Gastrocnemius medialis (tissue), 4 donors: ENCODE measurements around the gene OR5AK2.

Experiments
- POLR2A ChIP-seq, 2 donors: fragments of 450-650 bp; IDR thresholded peaks; one replicate each; pipeline ENCODE4 v1.6.1; 2017; ENCODE audit warnings: antibody characterized with exemption in 2 of 2, mild to moderate bottlenecking in 2 of 2, moderate library complexity in 2 of 2
- TF ChIP-seq, protein P1 (sequence below), 5 experiments: fragments of 450-650 bp in 3 of 5; fragments of 200-600 bp in 2 of 5; sonication (generic) in 2 of 5; IDR thresholded peaks in 4 of 5; conservative IDR thresholded peaks in 1 of 5; 1 replicate in 4 of 5; 2 replicates in 1 of 5; pipeline ENCODE4 v1.5.1; 2016 to 2019; ENCODE audit warnings: antibody characterized with exemption in 5 of 5, mild to moderate bottlenecking in 3 of 5, moderate library complexity in 3 of 5

DNA sequence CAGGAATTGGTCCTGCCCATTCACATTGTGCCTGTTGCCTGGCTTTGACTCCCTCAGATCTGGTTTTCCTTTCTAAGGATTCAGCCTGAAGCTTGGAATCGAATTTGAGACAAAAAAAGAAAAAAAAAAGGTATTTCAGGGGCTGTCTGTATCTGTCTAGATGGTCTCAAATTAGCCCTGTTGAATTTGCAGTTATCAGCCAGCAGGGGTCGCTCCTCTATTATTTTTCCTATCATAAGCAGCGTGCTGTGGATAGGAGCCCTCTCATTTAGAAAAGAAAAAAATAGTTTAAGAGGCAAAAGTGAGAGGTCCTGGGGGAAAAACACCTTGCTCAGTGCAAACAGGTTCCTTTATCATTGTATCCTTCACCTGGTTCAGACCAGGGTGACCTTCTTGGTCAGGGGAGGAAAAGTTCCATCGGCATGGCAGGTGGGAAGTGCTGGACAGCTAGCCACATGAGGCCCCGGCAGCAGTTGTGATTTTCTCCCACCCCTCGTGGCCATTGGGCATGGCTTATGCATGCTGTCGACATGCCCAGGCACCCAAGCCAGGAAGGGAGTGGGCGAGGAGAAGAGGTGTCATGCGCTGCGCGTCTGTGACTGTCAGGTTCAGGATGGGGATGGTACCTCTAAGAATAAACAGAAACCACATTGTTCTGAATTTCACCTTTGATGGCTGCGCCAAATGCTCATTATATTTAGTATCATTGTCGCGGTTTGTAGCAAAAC lies 13.1 kb downstream of the OR5AK2 start:
- TF ChIP-seq, protein P1, sequence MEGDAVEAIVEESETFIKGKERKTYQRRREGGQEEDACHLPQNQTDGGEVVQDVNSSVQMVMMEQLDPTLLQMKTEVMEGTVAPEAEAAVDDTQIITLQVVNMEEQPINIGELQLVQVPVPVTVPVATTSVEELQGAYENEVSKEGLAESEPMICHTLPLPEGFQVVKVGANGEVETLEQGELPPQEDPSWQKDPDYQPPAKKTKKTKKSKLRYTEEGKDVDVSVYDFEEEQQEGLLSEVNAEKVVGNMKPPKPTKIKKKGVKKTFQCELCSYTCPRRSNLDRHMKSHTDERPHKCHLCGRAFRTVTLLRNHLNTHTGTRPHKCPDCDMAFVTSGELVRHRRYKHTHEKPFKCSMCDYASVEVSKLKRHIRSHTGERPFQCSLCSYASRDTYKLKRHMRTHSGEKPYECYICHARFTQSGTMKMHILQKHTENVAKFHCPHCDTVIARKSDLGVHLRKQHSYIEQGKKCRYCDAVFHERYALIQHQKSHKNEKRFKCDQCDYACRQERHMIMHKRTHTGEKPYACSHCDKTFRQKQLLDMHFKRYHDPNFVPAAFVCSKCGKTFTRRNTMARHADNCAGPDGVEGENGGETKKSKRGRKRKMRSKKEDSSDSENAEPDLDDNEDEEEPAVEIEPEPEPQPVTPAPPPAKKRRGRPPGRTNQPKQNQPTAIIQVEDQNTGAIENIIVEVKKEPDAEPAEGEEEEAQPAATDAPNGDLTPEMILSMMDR (IDR thresholded peaks at IDR 0.05 in 4 of 5, conservative IDR thresholded peaks at IDR 0.05 in 1 of 5), result no peak
- no peak for TF ChIP-seq POLR2A (IDR thresholded peaks at IDR 0.05)
